ENCODE measurements around the gene TMEM52B. TPM values are rescaled to one million over a fixed set of nuclear protein-coding genes. Genes with fewer than 3 reads are reported as not detected.
"Not testable (repeated sequence)": the region's sequence is repeated elsewhere in the genome, so short reads cannot be mapped to it uniquely, and the experiment has no call there.

TMEM52B gene
- total RNA-seq, 6 experiments from 2014 or later, result 0.06 TPM; not detected in 4

DNA sequence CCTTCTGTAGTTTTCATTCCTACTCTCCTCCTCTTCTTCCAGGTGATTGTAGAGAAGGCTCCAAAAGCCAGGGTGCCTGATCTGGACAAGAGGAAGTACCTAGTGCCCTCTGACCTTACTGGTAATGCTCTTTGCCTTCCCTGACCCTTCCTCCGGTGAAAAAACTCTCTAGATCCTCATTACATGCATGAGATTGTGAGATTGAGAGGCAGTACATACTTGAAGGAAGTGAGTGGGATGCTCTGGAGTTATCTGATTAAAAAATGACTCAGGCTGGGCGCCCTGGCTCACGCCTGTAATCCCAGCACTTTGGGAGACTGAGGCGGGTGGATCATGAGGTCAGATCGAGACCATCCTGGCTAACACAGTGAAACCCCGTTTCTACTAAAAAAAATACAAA is 39.2 kb downstream of the TMEM52B start:
- 69% methylated on average over 3 of the region's 6 CpGs for WGBS (ENCODE audit: insufficient coverage, low coverage, low lambda C conversion rate, missing lambda C conversion rate)
- H3K27me3 ChIP-seq, result no peaks in the 10 kb centered on the region
- no peak overlapping the region for H3K27ac ChIP-seq
- DNase-seq, result no peak
- no peak overlapping the region for H3K4me3 ChIP-seq
- no peak for TF ChIP-seq CTCF (IDR thresholded peaks at IDR 0.05)
- no peak for TF ChIP-seq POLR2A (IDR thresholded peaks at IDR 0.05)
- H3K4me1 ChIP-seq, result peaks cover 0 to 26% (median 3%) of the 10 kb centered on the region in 4 donors
- H3K36me3 ChIP-seq, result peaks cover 0 to 58% (median 28%) of the 10 kb centered on the region in 4 donors
- ATAC-seq, result no peak
- intact Hi-C loops (cut with DNase I), result no loop called here
- H3K9me3 ChIP-seq, result no peaks in the 10 kb centered on the region

- Histone ChIP-seq H3K9me3 (no peaks in the 10 kb centered on the region), H3K27me3 (no peaks in the 10 kb centered on the region), H3K36me3 (peaks cover 0 to 71% (median 31%) of the 10 kb centered on the region in 4 donors), H3K27ac (peak overlapping the region; percentile 35 to 83 (median 80)), H3K4me3 (no peak overlapping the region), H3K4me1 (peaks cover 0 to 19% (median 3%) of the 10 kb centered on the region in 4 donors)
- intact Hi-C loops (cut with DNase I), result no loop called here
- DNase-seq (peak; percentile 65 to 87 (median 83)), ATAC-seq (peak; percentile 89 to 99 (median 94))
- no peak for TF ChIP-seq CTCF (IDR thresholded peaks at IDR 0.05)
- 26% methylated on average over 8 of the region's 8 CpGs for WGBS (ENCODE audit: insufficient coverage, low coverage, low lambda C conversion rate, missing lambda C conversion rate)
These were observed 41.7 kb downstream of the TMEM52B start for GRCh38 chr12:10220398-10221077.

DNA sequence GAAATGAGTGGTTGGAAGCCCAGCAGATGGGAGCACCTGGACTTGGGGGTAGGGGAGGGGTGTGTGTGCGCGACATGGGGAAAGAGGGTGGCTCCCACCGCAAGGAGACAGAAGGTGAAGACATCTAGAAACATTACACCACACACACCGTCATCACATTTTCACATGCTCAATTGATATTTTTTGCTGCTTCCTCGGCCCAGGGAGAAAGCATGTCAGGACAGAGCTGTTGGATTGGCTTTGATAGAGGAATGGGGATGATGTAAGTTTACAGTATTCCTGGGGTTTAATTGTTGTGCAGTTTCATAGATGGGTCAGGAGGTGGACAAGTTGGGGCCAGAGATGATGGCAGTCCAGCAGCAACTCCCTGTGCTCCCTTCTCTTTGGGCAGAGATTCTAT is 43.0 kb downstream of the TMEM52B start:
- Histone ChIP-seq H3K4me3 (no peak overlapping the region), H3K4me1 (peaks cover 0 to 11% (median 3%) of the 10 kb centered on the region in 4 donors), H3K9me3 (no peaks in the 10 kb centered on the region), H3K27me3 (no peaks in the 10 kb centered on the region), H3K36me3 (peaks cover 0 to 71% (median 31%) of the 10 kb centered on the region in 4 donors), H3K27ac (no peak overlapping the region)
- TF ChIP-seq POLR2A (IDR thresholded peaks at IDR 0.05) (no peak), CTCF (IDR thresholded peaks at IDR 0.05) (no peak)
- intact Hi-C loops (cut with DNase I), result no loop called here
- WGBS (ENCODE audit: insufficient coverage, low coverage, low lambda C conversion rate, missing lambda C conversion rate), result 88% methylated on average over 3 of the region's 5 CpGs
- ATAC-seq, result no peak
- DNase-seq, result no peak

DNA sequence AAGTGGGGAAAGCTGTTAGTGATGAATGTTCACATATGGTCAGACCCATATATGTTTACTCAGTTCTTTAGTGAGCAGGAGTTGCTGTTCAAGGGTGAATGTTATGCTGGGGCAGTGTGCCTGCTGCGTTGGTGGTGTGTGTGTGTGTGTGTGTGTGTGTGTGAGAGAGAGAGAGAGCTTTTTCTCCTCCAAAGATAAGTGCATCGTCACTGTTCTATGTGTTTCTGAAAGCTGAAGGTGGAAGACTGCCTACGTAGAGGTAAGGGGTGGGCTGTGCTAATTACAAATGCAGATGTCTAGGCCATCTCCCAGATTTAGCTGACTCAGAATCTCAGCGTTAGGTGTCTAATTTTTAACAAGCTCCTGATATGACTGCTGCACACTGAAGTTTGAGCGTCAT is 44.4 kb downstream of the TMEM52B start:
- no peaks in the 10 kb centered on the region for H3K27me3 ChIP-seq
- ATAC-seq (no peak), DNase-seq (no peak)
- H3K4me3 ChIP-seq, result no peak overlapping the region
- peaks cover 0 to 59% (median 28%) of the 10 kb centered on the region in 4 donors for H3K36me3 ChIP-seq
- TF ChIP-seq POLR2A (IDR thresholded peaks at IDR 0.05) (no peak), CTCF (IDR thresholded peaks at IDR 0.05) (no peak)
- no peaks in the 10 kb centered on the region for H3K9me3 ChIP-seq
- WGBS (ENCODE audit: insufficient coverage, low coverage, low lambda C conversion rate, missing lambda C conversion rate), result 90% methylated on average over 2 of the region's 5 CpGs
- H3K4me1 ChIP-seq, result peaks cover 0 to 11% (median 3%) of the 10 kb centered on the region in 4 donors
- no peak overlapping the region for H3K27ac ChIP-seq
- intact Hi-C loops (cut with DNase I), result no loop called here

DNA sequence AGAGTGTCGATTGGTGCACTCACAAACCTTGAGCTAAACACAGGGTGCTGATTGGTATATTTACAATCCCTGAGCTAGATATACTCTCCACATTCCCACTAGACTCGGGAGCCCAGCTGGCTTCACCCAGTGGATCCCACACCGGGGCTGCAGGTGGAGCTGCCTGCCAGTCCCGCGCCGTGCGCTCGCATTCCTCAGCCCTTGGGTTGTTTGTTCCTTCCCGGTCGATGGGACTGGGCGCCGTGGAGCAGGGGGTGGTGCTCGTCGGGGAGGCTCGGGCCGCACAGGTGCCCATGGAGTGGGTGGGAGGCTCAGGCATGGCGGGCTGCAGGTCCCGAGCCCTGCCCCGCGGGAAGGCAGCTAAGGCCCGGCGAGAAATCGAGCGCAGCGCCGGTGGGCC is 46.6 kb downstream of the TMEM52B start:
- WGBS (ENCODE audit: insufficient coverage, low coverage, low lambda C conversion rate, missing lambda C conversion rate), result no CpG with 5 or more reads among the region's 26 CpGs
- H3K9me3 ChIP-seq; H3K4me3 ChIP-seq; H3K27ac ChIP-seq; DNase-seq; ATAC-seq; intact Hi-C loops (cut with DNase I); H3K4me1 ChIP-seq; H3K27me3 ChIP-seq: not testable (repeated sequence)
- peaks cover 0 to 39% (median 22%) of the 10 kb centered on the region in 4 donors for H3K36me3 ChIP-seq

Measured in right lobe of liver (tissue), 6 donors.